ENCODE measurements around the gene NEU1.
"Not testable (repeated sequence)": the region's sequence is repeated elsewhere in the genome, so short reads cannot be mapped to it uniquely, and the experiment has no call there.

Gene NEU1

DNA sequence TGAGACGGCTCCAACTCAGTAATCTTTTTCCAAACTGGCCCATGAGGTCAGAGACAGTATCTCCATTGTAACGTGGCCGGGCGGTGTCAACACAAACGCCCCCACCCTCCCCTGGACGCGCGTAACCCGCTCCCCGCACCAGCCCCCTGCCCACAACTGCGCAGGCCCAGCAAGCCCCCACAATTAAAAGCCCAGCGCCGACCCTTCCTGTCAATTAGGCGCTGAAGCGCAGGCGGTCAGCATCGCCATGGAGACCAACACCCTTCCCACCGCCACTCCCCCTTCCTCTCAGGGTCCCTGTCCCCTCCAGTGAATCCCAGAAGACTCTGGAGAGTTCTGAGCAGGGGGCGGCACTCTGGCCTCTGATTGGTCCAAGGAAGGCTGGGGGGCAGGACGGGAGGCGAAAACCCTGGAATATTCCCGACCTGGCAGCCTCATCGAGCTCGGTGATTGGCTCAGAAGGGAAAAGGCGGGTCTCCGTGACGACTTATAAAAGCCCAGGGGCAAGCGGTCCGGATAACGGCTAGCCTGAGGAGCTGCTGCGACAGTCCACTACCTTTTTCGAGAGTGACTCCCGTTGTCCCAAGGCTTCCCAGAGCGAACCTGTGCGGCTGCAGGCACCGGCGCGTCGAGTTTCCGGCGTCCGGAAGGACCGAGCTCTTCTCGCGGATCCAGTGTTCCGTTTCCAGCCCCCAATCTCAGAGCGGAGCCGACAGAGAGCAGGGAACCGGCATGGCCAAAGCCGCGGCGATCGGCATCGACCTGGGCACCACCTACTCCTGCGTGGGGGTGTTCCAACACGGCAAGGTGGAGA, 47.4 kb downstream of the NEU1 start, which contains the start of the genes HSPA1A and HSPA1L:
Gene HSPA1A (plus strand): TSS at position 519 of the 814 bp plus-strand sequence. CDS start 214 bp downstream, at position 733.
Gene HSPA1L (minus strand): TSS at position 259 of the 814 bp plus-strand sequence. CDS start 3,311 bp downstream, outside the sequence.
- DNase-seq = peak; percentile 48 to 55

DNA sequence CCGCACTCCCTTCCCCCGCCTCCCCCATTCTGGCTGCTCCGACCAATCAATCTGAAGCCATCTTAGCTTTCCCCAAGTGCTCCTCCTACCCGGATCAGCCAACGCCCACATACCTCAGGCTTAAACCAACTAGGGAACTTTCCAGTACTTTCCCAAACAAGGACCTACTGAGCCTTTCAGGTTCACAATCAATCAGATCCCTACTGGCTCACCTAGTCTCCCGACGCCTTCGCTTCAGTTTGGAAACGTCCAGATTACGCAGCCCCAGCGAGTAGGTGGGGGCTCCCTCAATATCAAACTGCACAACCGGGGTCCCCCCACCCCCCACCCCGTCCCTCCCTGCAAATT, 48.0 kb downstream of the NEU1 start:
- peak; percentile 72 to 73 for DNase-seq

DNA sequence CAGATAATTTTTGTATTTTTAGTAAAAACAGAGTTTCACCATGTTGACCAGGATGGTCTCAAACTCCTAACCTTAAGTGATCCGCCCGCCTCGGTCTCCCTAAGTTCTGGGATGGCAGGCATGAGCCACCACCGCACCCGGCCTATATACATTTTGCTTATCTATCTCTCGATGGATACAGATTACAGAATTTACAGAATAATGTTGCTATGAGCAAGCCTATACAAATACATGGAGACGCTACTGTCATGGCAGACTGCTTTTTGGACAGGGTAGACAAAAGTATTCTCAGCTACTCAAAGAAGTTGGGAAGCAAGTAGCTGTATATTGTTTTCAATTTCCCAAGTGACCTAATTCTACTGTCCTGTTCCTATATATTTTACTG, 49.2 kb downstream of the NEU1 start:
- no peak for DNase-seq

DNA sequence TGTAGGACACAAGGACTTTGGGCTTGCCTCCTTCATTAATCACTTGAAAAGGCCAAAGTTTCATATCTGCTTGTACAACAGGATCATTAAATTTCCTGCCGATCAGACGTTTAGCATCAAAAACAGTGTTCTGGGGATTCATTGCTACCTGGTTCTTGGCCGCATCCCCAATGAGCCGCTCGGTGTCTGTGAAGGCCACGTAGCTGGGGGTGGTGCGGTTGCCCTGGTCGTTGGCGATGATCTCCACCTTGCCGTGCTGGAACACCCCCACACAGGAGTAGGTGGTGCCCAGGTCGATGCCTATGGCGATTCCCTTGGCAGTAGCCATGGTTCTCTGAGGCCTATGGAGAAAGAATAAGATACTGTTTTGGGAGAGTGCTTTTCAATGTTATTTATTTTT, 51.0 kb downstream of the NEU1 start:
- DNase-seq = no peak

DNA sequence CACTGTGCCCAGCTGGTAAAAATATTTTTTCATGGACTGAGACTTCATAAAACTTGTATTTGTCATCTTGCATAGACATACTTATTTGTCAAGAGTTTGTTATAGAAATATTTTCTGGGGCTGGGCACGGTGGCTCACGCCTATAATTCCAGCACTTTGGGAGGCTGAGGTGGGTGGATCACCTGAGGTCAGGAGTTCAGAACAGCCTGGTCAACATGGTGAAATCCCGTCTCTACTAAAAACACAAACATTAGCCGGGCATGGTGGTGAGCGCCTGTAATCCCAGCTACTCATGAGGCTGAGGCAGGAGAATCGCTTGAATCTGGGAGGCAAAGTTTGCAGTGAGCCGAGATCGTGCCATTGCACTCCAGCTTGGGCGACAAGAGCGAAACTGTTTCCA, 54.0 kb downstream of the NEU1 start:
- DNase-seq = not testable (repeated sequence)
